ENCODE measurements around the gene SLC35E2B.
"Not testable (repeated sequence)": the region's sequence is repeated elsewhere in the genome, so short reads cannot be mapped to it uniquely, and the experiment has no call there.

The SLC35E2B gene

DNA sequence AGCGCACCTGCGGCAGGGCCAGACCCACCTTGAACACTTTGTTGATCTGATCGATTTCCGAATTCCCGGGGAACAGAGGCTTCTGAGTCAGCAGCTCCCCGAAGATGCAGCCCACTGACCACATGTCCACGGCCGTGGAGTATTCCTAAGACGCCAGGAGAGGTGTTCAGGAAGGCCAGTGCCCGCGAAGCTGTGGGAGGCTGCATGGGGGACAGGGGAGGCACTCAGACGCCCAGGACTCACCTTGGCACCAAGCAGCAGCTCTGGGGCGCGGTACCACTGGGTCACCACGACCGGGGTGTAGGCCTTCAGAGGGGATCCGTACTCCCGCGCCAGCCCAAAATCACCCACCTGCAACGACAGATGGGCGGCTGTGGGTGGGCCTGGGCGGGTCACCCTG lies 11.2 kb upstream of the SLC35E2B start:
- no peak for DNase-seq (ENCODE audit: low spot score)

DNA sequence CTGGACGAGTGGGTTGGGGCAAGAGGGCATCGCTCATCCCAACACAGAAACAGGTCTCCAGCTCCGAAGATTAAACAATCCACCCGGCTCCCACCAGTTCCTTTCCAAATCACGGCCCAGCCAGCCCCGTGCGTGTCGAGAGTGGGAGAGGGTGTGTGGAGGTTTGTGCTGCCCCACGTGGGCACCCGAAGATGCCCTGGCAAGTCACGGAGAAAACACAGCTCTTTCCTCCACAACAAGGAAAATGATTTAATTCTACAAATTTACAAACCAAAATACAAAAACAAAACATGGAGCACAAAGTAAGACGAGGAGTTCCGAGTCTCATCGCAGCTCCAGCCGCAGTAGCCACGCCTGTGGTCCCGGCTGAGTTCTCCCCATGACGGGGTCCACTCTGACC lies 9.9 kb upstream of the SLC35E2B start:
- DNase-seq (ENCODE audit: low spot score): not testable (repeated sequence)

GRCh38 chr1:1700557-1700956 lies 8.0 kb upstream of the SLC35E2B start:
- not testable (repeated sequence) for DNase-seq (ENCODE audit: low spot score)

- not testable (repeated sequence) for DNase-seq (ENCODE audit: low spot score)
Measured at GRCh38 chr1:1700067-1700466, 7.5 kb upstream of the SLC35E2B start.

DNA sequence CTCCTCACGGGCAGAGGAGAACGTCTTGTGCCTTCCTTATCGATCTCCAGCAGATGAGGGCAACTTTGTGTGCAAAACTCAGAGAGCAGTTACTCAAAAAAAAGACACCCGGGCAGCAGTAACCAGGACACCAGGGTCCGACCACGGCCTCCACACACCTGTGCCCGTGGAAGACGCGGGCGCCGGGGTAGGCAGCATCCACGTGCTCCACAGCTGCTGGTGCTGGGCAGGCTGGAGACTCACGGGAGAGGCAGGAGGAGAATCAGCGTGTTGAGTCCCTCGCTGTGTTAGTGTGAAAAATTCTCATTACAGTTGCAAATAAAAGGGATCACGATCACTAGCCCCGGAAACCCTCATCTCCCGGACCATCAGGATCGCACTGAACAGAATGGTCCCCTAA lies 6.5 kb upstream of the SLC35E2B start:
- not testable (repeated sequence) for DNase-seq (ENCODE audit: low spot score)

- not testable (repeated sequence) for DNase-seq (ENCODE audit: low spot score)
Measured at GRCh38 chr1:1697358-1698183, 5.0 kb upstream of the SLC35E2B start.

DNA sequence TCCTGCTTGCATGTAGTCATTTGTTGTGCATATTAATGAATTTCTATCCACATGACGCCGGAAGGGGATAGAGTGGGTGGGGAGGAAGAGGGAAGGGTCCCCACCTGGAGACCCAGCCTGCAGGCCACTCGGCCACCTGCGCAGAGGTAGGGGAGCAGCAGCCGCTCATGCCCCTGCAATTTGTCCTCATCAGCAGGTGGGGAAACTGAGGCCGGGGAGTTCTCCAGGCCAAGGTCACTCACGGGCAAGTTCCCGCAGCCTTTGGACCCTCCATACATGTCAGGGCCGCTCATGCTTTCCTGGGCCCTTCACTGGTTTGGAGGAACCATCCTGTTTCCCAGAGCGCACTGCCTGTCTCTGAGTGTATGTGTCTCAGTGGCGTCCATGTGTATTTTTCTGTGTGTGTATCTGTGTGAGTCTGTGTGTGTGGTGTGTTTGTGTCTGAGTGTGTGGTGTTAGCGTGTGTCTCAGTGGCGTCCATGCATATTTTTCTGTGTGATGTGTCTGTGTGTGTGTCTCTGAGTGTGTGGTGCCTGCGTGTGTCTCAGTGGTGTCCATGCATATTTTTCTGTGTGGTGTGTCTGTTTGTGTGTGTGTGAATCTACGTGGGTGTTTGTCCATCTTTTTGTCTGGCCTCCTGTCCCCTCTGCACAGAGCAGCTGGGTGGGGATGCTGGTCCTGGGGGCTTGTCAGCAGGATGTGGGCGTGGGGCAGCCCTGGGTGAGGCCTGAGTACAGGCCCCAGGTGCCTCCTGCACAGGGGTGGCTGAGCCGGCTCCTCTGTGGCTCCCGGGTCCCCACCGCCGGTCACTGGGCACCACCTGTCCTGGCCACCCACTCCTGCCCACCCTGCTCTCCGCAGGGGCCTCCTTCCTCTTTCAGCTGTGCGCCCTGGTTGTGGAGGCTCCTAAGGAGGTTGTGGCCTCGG lies 4.1 kb upstream of the SLC35E2B start:
- DNase-seq (ENCODE audit: low spot score): not testable (repeated sequence)

GRCh38 chr1:1692324-1692713 lies 276 bp downstream of the SLC35E2B start:
- peak; percentile 82 for DNase-seq (ENCODE audit: low spot score)

- DNase-seq (ENCODE audit: low spot score): not testable (repeated sequence)
Measured at GRCh38 chr1:1691443-1691842, 1.2 kb downstream of the SLC35E2B start.

DNA sequence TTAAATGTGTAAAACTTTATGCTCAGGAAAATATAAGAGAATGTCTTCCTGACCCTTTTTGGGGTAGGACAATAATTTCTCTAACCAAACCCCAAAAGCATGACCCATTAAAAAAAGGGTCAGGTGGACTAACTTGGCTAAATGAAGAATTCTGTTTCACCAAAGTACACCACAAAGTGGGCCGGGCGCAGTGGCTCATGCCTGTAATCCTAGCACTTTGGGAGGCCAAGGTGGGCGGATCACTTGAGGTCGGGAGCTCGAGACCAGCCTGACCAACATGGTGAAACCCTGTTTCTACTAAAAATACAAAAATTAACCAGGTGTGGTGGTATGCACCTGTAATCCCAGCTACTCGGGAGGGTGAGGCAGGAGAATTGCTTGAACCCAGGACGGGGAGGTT lies 3.1 kb downstream of the SLC35E2B start:
- not testable (repeated sequence) for DNase-seq (ENCODE audit: low spot score)

- DNase-seq (ENCODE audit: low spot score): no peak
Measured at GRCh38 chr1:1687846-1688245, 4.7 kb downstream of the SLC35E2B start.

GRCh38 chr1:1684031-1684681 lies 8.4 kb downstream of the SLC35E2B start:
- no peak for DNase-seq (ENCODE audit: low spot score)

DNA sequence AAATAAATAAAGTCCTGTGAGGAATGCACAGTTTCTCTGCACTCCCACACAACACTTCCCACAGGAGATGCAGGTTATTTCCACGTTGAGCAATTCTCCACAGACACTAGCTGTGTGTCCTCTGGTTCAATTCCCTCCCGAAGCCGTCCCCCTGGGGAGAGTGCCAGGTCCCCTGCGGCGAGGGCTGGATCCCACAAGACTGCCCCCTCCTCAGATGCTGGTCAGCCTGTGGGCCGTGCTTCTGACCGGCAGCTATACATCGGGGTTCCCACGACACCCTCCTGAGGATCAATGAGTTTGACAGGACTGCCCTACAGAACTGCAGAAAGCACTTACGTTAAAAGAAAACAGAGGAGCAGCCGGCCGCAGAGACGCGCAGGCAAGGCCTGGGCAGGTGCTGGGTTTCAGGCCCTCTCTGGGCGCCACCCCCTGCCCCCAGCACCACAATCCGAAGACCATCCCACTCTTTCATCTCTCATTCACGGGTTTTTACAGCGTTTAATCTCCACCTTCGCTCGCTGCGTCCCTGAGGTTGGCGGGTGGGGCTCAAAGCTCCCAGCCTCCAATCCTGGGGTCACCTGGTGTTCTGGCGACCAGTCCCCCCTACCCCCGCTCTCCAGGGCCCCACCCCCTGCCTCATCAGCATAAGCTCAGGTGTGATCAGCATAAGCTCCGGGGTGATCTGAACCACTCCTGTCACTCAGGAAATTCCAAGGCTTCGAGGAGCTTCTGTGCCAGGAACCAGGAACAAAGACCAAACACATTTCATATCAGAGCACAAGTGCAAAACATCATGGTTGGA lies 9.3 kb downstream of the SLC35E2B start:
- no peak for DNase-seq (ENCODE audit: low spot score)

- no peak for DNase-seq (ENCODE audit: low spot score)
Measured at GRCh38 chr1:1680912-1681273, 11.7 kb downstream of the SLC35E2B start.

- DNase-seq (ENCODE audit: low spot score): no peak
Measured at GRCh38 chr1:1680031-1680911, 12.3 kb downstream of the SLC35E2B start.

DNA sequence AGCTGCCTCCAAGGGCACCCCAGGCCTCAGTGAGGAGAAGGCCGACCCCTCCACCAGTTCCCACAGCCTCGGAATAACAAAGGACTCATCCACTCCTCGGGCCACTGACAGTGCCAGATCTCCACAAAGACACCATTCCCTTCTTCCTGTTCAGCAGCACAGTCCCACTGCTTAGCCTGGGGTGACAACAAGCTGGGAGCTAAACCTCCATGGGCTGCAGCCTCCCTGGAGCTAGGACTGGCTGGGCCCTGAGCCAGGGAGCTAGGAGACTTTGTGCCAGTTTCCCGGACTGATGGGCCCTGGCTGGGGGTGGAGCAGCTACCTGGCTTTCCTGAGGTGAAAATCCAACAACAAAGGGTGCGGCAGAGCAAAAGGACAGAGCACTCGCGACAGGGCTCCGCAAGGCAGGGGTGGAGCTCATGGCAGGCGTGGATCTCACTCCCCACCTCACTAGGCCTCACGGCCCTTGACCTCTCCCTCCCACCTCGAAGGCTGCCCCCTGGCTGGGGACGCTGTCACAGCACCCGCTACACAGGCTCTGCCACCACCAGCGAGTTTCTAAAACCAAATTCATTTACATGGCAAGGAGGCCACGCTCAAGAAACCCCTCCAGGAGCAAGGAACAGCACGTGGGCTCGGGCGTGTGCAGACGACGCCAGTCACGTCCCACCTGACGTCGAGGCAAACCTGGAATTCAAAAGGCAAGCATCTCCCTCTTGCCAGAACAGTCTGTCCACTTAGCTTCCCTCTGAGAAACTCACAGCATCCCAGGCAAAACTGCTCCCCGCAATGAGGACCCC lies 13.8 kb downstream of the SLC35E2B start:
- peak; percentile 92 for DNase-seq (ENCODE audit: low spot score)

GRCh38 chr1:1677718-1678580 lies 14.6 kb downstream of the SLC35E2B start:
- DNase-seq (ENCODE audit: low spot score): peak; percentile 88

- DNase-seq (ENCODE audit: low spot score): not testable (repeated sequence)
Measured at GRCh38 chr1:1676087-1676486, 16.5 kb downstream of the SLC35E2B start.

- DNase-seq (ENCODE audit: low spot score): not testable (repeated sequence)
Measured at GRCh38 chr1:1675218-1675617, 17.4 kb downstream of the SLC35E2B start.

All from NAMALWA (cell line).